ENCODE data around the gene PRAMEF13.
"Not testable (repeated sequence)": the region's sequence is repeated elsewhere in the genome, so short reads cannot be mapped to it uniquely, and the experiment has no call there.

The PRAMEF13 gene

GRCh38 chr1:13201309-13201708 lies at the start of gene PRAMEF13:
TSS of gene PRAMEF13 (minus strand) at chr1:13201409. CDS start at chr1:13199589, 1,820 bp downstream.
- not testable (repeated sequence) for DNase-seq

- not testable (repeated sequence) for DNase-seq
Observed at GRCh38 chr1:13247122-13247521, 45.9 kb upstream of the PRAMEF13 start.

DNA sequence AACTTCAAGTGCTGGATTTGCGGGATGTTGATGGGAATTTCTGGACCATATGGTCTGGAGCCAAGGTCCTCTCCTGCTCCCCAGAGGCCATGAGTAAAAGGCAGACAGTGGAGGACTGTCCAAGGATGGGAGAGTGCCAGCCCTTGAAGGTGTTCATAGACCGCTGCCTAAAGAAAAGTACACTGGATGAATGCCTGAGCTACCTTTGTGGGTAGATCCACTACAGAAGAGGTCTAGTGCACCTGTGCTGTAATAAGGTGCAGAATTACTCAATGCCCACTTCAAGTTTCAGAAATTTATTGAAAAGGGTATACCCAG lies 45.3 kb upstream of the PRAMEF13 start:
- DNase-seq: not testable (repeated sequence)

GRCh38 chr1:13245841-13246553 lies 44.8 kb upstream of the PRAMEF13 start:
- not testable (repeated sequence) for DNase-seq

GRCh38 chr1:13243536-13244263 lies 42.5 kb upstream of the PRAMEF13 start:
- not testable (repeated sequence) for DNase-seq

DNA sequence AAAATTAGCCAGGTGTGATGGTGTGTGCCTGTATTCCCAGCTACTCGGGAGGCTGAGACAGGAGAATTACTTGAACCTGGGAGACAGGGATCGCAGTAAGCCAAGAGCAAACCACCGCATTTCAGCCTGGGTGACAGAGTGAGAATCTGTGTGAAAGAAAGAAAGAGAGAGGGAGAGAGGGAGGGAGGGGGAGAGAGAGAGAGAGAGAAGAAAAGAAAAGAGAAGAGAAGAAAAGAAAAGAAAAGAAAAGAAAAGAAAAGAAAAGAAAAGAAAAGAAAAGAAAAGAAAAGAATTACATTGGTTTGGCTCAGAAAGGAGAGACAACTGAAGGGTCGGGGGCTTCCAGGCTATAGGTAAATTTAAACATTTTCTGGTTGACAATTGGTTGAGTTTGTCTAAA lies 38.4 kb upstream of the PRAMEF13 start:
- DNase-seq: not testable (repeated sequence)

DNA sequence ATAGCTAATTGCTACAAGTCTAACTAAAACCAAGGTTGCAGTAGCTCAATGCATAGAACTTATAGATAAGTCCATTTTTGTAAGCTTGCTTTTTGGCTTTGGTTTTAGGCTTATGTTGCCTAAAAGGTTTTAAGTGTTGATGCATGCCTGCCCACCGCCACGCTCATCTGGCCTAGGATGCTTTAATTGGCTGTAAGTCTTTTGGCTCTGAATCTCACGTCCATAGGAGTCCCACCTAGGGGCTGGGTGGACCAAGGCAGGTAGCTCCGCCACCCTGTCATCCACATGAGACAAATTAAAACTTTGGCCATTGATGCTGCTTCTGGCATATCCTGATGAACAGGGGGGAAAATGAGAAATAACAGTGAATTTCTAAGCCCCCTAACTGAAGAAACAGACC lies 36.4 kb upstream of the PRAMEF13 start:
- not testable (repeated sequence) for DNase-seq

- not testable (repeated sequence) for DNase-seq
Observed at GRCh38 chr1:13234057-13234456, 32.8 kb upstream of the PRAMEF13 start.

DNA sequence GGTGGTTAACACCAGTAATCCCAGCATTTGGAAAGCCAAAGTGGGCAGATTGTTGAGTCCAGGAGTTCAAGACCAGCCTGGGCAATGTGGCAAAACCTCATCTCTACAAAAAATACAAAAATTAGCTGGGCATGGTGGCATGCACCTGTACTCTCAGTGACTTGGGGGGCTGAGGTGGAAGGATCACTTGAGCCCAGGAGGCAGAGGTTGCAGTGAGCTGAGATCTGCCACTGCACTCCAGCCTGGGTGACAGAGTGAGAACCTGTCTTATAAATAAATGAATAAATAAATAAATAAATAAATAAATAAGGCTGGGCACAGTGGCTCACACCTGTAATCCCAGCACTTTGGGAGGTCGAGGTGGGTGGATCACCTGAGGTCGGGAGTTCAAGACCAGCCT lies 30.8 kb upstream of the PRAMEF13 start:
- not testable (repeated sequence) for DNase-seq

- DNase-seq: not testable (repeated sequence)
Observed at GRCh38 chr1:13231061-13231750, 30.0 kb upstream of the PRAMEF13 start.

- not testable (repeated sequence) for DNase-seq
Observed at GRCh38 chr1:13230601-13231000, 29.4 kb upstream of the PRAMEF13 start.

GRCh38 chr1:13230096-13230495 lies 28.9 kb upstream of the PRAMEF13 start:
- not testable (repeated sequence) for DNase-seq

DNA sequence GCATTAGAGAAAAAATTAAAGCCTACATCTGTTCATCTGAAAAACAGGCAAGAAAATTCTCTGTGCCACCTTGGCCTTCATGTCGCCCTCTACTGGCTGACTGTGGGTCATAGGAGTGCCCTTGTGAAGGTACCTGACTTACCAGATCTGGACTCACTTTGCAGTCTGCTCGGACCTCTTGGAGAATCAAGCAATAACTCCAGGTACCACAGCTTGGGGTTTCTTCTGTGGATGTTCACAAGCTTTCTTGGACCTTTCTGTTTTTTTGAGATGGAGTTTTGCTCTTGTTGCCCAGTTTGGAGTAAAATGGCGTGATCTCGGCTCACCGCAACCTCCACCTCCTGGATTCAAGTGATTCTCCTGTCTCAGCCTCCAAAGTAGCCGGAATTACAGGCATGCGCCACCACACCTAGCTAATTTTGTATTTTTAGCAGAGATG lies 27.2 kb upstream of the PRAMEF13 start:
- DNase-seq: no peak

DNA sequence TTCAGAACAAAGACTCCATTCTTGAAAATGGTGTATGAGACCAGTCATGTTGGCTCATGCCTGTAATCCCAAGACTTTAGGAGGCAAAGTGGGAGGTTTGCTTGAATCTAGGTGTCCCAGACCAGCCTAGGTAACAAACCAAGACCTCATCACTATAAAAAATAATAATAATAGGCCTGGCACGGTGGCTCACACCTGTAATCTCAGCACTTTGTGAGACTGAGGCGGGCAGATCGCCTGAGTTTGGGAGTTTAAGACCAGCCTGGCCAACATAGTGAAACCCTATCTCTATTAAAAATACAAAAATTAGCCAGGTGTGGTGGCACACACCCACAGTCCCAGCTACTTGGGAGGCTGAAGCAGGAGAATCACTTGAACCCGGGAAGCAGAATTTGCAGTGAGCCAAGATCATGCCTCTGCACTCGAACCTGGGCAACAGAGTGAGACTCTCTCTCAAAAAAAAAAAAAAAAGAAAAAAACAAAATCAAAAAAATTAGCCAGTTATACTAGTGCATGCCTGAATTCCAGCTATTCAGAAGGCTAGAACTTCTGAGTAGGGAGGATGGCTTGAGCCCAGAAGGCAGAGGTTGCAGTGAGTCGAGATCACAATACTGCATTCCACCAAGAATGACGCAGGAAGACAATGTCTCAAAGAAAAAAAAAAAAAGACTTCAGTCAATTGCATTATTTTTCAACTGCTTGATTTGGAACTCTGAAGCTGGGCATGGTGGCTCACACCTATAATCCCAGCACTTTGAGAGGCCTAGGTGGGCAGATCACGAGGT lies 26.3 kb upstream of the PRAMEF13 start:
- DNase-seq: not testable (repeated sequence)

DNA sequence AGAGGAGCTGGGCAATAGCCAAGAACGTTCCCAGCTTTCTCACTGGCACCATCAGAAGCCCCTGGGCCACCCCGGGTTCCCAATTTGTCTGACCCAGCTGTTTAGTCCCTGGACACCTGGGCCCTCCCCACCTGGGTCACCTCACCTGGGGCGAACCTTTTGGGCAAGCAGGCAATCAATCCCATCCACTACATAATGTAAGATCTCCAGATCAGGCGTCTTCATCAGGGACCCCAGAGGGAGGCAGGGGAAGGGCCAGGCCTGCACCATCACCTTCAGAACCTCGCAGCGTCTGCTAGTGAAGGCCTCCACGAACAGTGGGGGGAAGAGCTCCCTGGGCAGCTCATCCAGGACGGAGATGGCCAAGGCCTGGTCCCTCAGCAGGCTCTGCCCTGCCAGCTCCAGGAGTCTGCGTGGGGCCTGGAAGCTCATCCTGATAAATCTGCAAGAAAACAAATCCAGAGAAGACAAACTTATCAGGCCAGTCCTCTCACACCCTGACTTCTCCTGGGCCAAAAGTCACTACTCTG lies 24.5 kb upstream of the PRAMEF13 start, which contains the start of gene PRAMEF18:
TSS of gene PRAMEF18 (minus strand) at position 480 of the 530 bp plus-strand sequence. CDS start at position 432, 48 bp downstream.
- DNase-seq: not testable (repeated sequence)

GRCh38 chr1:13224480-13225060 lies 23.4 kb upstream of the PRAMEF13 start:
- no peak for DNase-seq

- DNase-seq: not testable (repeated sequence)
Observed at GRCh38 chr1:13222788-13223187, 21.6 kb upstream of the PRAMEF13 start.

GRCh38 chr1:13219203-13219602 lies 18.0 kb upstream of the PRAMEF13 start:
- DNase-seq: not testable (repeated sequence)

GRCh38 chr1:13216619-13217018 lies 15.4 kb upstream of the PRAMEF13 start:
- DNase-seq: not testable (repeated sequence)

DNA sequence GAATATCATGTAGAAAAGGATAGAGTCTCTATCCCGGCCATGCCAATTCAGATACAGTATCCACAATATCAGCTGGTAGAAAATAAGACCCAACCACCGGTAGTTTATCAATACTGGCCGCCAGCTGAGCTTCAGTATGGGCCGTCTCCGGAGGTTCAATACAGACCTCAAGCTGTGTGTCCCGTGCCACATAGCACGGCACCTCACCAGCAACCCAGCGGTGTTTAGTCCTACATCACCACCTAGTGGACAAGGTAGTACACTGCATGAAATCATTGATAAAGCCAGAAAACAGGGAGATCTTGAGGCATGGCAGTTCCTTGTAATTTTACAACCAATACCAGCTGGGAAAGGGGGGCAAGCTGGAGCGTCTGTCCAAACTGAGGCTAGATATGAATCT lies 7.5 kb upstream of the PRAMEF13 start:
- not testable (repeated sequence) for DNase-seq

DNA sequence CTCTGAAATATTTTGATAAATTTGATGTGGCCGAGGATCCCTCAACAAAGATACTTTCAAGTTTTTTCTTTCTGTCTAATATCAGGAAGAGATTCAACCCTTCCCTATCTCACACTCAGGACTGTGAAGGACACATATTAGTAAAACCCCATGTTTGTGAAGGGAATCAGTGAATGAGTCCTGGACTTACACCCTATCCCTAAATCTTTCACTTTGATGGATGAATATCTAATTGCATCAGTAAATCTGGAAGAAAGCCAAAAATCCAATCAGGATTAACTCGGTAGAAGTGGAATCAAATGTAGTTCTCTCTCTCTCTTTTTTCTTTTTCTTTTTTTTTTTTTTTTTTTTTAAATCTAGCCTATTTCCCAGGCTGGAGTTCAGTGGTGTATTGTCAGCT lies 29.7 kb downstream of the PRAMEF13 start, which contains the start of gene PRAMEF9:
TSS of gene PRAMEF9 (plus strand) at position 301 of the 400 bp plus-strand sequence. CDS start 3,433 bp downstream, outside the sequence.
- DNase-seq: not testable (repeated sequence)

GRCh38 chr1:13165531-13165930 lies 35.7 kb downstream of the PRAMEF13 start, which contains the start of gene HNRNPCL4:
TSS of gene HNRNPCL4 (minus strand) at chr1:13165631. CDS start at chr1:13165467, 164 bp downstream.
- not testable (repeated sequence) for DNase-seq
